A673 (cell line): ENCODE results near the gene USP31. TPM values are rescaled to one million over a fixed set of nuclear protein-coding genes. Genes with fewer than 3 reads are reported as not detected.

Source experiments
- BruUV-seq: library from RNA; stranded (reverse); fragments of 400-500 nt; replicated peaks from 2 replicates; lab custom pipeline; 2021; lab: Mats Ljungman, UMichigan
- CTCF ChIA-PET: fragments of 300-600 bp; sonication (Branson Sonifier 250); formaldehyde crosslinking; loops from one replicate; lab custom pipeline; 2022; ENCODE audit warnings: antibody characterized with exemption; lab: Charles Lee
- POLR2A ChIA-PET: fragments of 300-600 bp; sonication (Branson Sonifier 250); formaldehyde crosslinking; loops from one replicate; lab custom pipeline; 2022; ENCODE audit warnings: antibody characterized with exemption; ENCODE audit not compliant: low non-redundant PET; lab: Charles Lee
- DNase-seq: peaks from one replicate; pipeline ENCODE4 v3.0.0-alpha.2; 2015; ENCODE audit warnings: low spot score
- H3K27ac ChIP-seq: fragments of 200-600 bp; sonication (generic); 2 replicates; pipeline ENCODE4 v1.5.1; 2016; ENCODE audit warnings: mixed run types, low read depth, mild to moderate bottlenecking, mixed read lengths, antibody characterized with exemption, low read length; ENCODE audit not compliant: poor library complexity, severe bottlenecking
- H3K27me3 ChIP-seq: fragments of 200-600 bp; sonication (generic); replicated peaks from 2 replicates; pipeline ENCODE4 v1.6.1; 2017; ENCODE audit warnings: mixed run types, low read depth, mild to moderate bottlenecking, mixed read lengths, antibody characterized with exemption, low read length; ENCODE audit not compliant: insufficient read depth, poor library complexity
- H3K36me3 ChIP-seq: fragments of 200-600 bp; sonication (generic); 2 replicates; pipeline ENCODE4 v1.6.1; 2016; ENCODE audit warnings: mixed run types, mild to moderate bottlenecking, mixed read lengths, antibody characterized with exemption, low read length; ENCODE audit not compliant: insufficient read depth, poor library complexity, severe bottlenecking
- H3K4me1 ChIP-seq: fragments of 200-600 bp; sonication (generic); 2 replicates; pipeline ENCODE4 v1.6.1; 2017; ENCODE audit warnings: mixed run types, mild to moderate bottlenecking, mixed read lengths, antibody characterized with exemption, low read length; ENCODE audit not compliant: insufficient read depth, poor library complexity, severe bottlenecking
- H3K4me3 ChIP-seq: fragments of 200-600 bp; sonication (generic); 2 replicates; pipeline ENCODE4 v1.5.1; 2016; ENCODE audit warnings: low read depth, mixed run types, mild to moderate bottlenecking, mixed read lengths, low read length; ENCODE audit not compliant: poor library complexity, severe bottlenecking
- H3K9me3 ChIP-seq: fragments of 200-600 bp; sonication (generic); 2 replicates; pipeline ENCODE4 v1.6.1; 2016; ENCODE audit warnings: mixed run types, low read depth, mild to moderate bottlenecking, mixed read lengths, antibody characterized with exemption, low read length; ENCODE audit not compliant: poor library complexity, severe bottlenecking
- EZH2 ChIP-seq: fragments of 200-600 bp; sonication (generic); IDR thresholded peaks from 2 replicates; pipeline ENCODE4 v1.6.1; 2017; ENCODE audit warnings: borderline replicate concordance, low read depth, mild to moderate bottlenecking, mixed read lengths, antibody characterized with exemption, low read length; ENCODE audit not compliant: poor library complexity, severe bottlenecking
- intact Hi-C: fragments of 100-400 bp; cut with micrococcal nuclease; formaldehyde crosslinking; loops from one replicate; pipeline ENCODE4 v1.10.0; 2022; ENCODE audit not compliant: unreplicated experiment
- total RNA-seq: library from RNA; stranded (reverse); gene quantifications from 2 replicates; pipeline ENCODE4 v1.2.3, GENCODE V29; 2021
- TF ChIP-seq, protein P1 (sequence below): fragments of 300-800, 200-600 bp; sonication (generic); conservative IDR thresholded peaks from 2 replicates; pipeline ENCODE4 v1.5.1; 2017; ENCODE audit warnings: low read depth, mild to moderate bottlenecking, antibody characterized with exemption, low read length, moderate library complexity, mixed read lengths

The USP31 gene
- total RNA-seq, 1 experiment from 2014 or later = 34.4 TPM

GRCh38 chr16:23068079-23068736 is 81.0 kb downstream of the USP31 start:
- H3K27ac ChIP-seq = no peak overlapping the region
- POLR2A ChIA-PET = interaction anchor here (0.6 kb wide), 1 partner anchor 45 kb away, joined by 3 read pairs; no protein-coding TSS in a partner anchor
- CTCF ChIA-PET = no interaction called here
- TF ChIP-seq, protein P1, sequence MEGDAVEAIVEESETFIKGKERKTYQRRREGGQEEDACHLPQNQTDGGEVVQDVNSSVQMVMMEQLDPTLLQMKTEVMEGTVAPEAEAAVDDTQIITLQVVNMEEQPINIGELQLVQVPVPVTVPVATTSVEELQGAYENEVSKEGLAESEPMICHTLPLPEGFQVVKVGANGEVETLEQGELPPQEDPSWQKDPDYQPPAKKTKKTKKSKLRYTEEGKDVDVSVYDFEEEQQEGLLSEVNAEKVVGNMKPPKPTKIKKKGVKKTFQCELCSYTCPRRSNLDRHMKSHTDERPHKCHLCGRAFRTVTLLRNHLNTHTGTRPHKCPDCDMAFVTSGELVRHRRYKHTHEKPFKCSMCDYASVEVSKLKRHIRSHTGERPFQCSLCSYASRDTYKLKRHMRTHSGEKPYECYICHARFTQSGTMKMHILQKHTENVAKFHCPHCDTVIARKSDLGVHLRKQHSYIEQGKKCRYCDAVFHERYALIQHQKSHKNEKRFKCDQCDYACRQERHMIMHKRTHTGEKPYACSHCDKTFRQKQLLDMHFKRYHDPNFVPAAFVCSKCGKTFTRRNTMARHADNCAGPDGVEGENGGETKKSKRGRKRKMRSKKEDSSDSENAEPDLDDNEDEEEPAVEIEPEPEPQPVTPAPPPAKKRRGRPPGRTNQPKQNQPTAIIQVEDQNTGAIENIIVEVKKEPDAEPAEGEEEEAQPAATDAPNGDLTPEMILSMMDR = no peak
- TF ChIP-seq EZH2 = no peak
- no peak for DNase-seq
- no peak overlapping the region for H3K4me3 ChIP-seq
- intact Hi-C loops = loop anchor here (10.0 kb wide), 1 partner anchor 367 kb away; no protein-coding TSS in a partner anchor
- no peaks in the 10 kb centered on the region for H3K4me1 ChIP-seq
- no peaks in the 10 kb centered on the region for H3K27me3 ChIP-seq
- BruUV-seq = no TSS peak
- H3K9me3 ChIP-seq = no peaks in the 10 kb centered on the region
- peaks cover 53% of the 10 kb centered on the region for H3K36me3 ChIP-seq

DNA sequence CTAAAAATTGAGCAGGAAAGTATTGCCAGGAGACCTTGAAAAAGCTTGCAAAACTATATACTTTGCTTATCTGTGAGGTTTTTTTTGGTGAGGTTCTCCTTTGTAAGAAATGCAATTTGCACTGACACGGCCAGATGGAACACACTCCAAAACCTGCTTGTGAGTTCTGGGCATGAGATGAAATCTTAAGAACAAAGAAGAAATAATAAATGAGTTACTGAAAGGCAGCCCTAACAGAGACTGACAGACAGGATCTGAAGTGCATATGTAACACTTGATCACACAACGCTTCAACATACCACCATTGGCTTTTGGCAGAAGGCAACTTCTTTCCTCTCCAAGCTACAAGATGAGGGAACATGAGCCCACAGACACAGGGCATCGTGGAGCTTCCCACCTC is 82.6 kb downstream of the USP31 start:
- Histone ChIP-seq H3K4me3 (no peak overlapping the region), H3K9me3 (no peaks in the 10 kb centered on the region), H3K4me1 (no peaks in the 10 kb centered on the region), H3K27ac (no peak overlapping the region), H3K27me3 (no peaks in the 10 kb centered on the region), H3K36me3 (peaks cover 47% of the 10 kb centered on the region)
- intact Hi-C loops = loop anchor here (10.0 kb wide), 1 partner anchor 368 kb away; no protein-coding TSS in a partner anchor
- no TSS peak for BruUV-seq
- CTCF ChIA-PET = no interaction called here
- DNase-seq = no peak
- POLR2A ChIA-PET = no interaction called here
- no peak for TF ChIP-seq EZH2
- TF ChIP-seq, protein P1 = no peak

- Histone ChIP-seq H3K9me3 (no peaks in the 10 kb centered on the region), H3K36me3 (peaks cover 28% of the 10 kb centered on the region), H3K4me1 (no peaks in the 10 kb centered on the region), H3K4me3 (no peak overlapping the region), H3K27me3 (no peaks in the 10 kb centered on the region), H3K27ac (no peak overlapping the region)
- DNase-seq = peak; percentile 49
- TF ChIP-seq EZH2 = no peak
- TF ChIP-seq, protein P1 = no peak
- intact Hi-C loops = loop anchor here (10.0 kb wide), 1 partner anchor 370 kb away; no protein-coding TSS in a partner anchor
- POLR2A ChIA-PET = no interaction called here
- CTCF ChIA-PET = no interaction called here
- BruUV-seq = no TSS peak
Measured at GRCh38 chr16:23064639-23065038, 84.6 kb downstream of the USP31 start.
